Cardiac fibroblast (primary cell): ENCODE results near the gene CD93.

Source experiments
- DNase-seq, 2 donors: peaks; one replicate each; pipeline versions ENCODE4 v3.0.0 to v3.0.0-alpha.2; 2010; ENCODE audit warnings: low read depth in 2 of 2
- H3K4me3 ChIP-seq, 2 donors: replicated peaks in 1 of 2; 1 replicate in 1 of 2; 2 replicates in 1 of 2; pipeline ENCODE4 v1.5.1; 2011; ENCODE audit warnings: low read depth in 2 of 2, low read length in 2 of 2, mild to moderate bottlenecking in 2 of 2, moderate library complexity in 1 of 2
- CTCF ChIP-seq: IDR thresholded peaks from one replicate; pipeline ENCODE4 v1.5.1; 2011; ENCODE audit warnings: low read depth, mild to moderate bottlenecking, low read length, inconsistent platforms

Gene CD93

GRCh38 chr20:23084282-23084844, 1.8 kb downstream of the CD93 start:
- no peak overlapping the region for H3K4me3 ChIP-seq
- DNase-seq, result no peak
- TF ChIP-seq CTCF, result no peak

GRCh38 chr20:23083553-23084220, 2.4 kb downstream of the CD93 start:
- no peak overlapping the region for H3K4me3 ChIP-seq
- no peak for DNase-seq
- TF ChIP-seq CTCF, result no peak

GRCh38 chr20:23082846-23083552, 3.1 kb downstream of the CD93 start:
- H3K4me3 ChIP-seq, result no peak overlapping the region
- peak in 1 of 2 donors; percentile 36 for DNase-seq
- no peak for TF ChIP-seq CTCF

- H3K4me3 ChIP-seq, result no peak overlapping the region
- DNase-seq, result no peak
- TF ChIP-seq CTCF, result no peak
Observed at GRCh38 chr20:23081263-23081819, 4.8 kb downstream of the CD93 start.

- H3K4me3 ChIP-seq, result no peak overlapping the region
- no peak for DNase-seq
- TF ChIP-seq CTCF, result no peak
Observed at GRCh38 chr20:23080521-23080920, 5.6 kb downstream of the CD93 start.

GRCh38 chr20:23079926-23080325, 6.2 kb downstream of the CD93 start:
- no peak for TF ChIP-seq CTCF
- H3K4me3 ChIP-seq, result no peak overlapping the region
- no peak for DNase-seq
